Stimulated activated CD8-positive, alpha-beta memory T cell treated with anti-CD3 and anti-CD28 coated beads, Interleukin-15, amount 100 ng/mL, for 24 hours (primary cell): ENCODE measurements around the gene GSC.
"Not testable (repeated sequence)": the region's sequence is repeated elsewhere in the genome, so short reads cannot be mapped to it uniquely, and the experiment has no call there.

Experiments used
- DNase-seq: peaks from one replicate; pipeline ENCODE4 v3.0.0-alpha.2; 2020; ENCODE audit warnings: low read depth

The GSC gene

GRCh38 chr14:94769391-94770250 is at the start of gene GSC:
GSC (minus strand) TSS chr14:94770113; CDS start chr14:94770015, 98 bp downstream.
- no peak for DNase-seq

- no peak for DNase-seq
These were observed 49.6 kb upstream of the GSC start for GRCh38 chr14:94819531-94819930.

GRCh38 chr14:94816113-94816512 is 46.2 kb upstream of the GSC start:
- no peak for DNase-seq

- DNase-seq = no peak
These were observed 35.9 kb upstream of the GSC start for GRCh38 chr14:94805680-94806288.

- DNase-seq = no peak
These were observed 31.3 kb upstream of the GSC start for GRCh38 chr14:94801225-94801624.

- DNase-seq = not testable (repeated sequence)
These were observed 30.9 kb upstream of the GSC start for GRCh38 chr14:94800764-94801163.

GRCh38 chr14:94797887-94798286 is 28.0 kb upstream of the GSC start:
- no peak for DNase-seq

GRCh38 chr14:94796278-94796677 is 26.4 kb upstream of the GSC start:
- DNase-seq = no peak

GRCh38 chr14:94795372-94795771 is 25.5 kb upstream of the GSC start:
- no peak for DNase-seq

- DNase-seq = no peak
These were observed 24.0 kb upstream of the GSC start for GRCh38 chr14:94793901-94794300.

GRCh38 chr14:94787655-94788054 is 17.7 kb upstream of the GSC start:
- DNase-seq = no peak

- no peak for DNase-seq
These were observed 17.2 kb upstream of the GSC start for GRCh38 chr14:94787092-94787491.

- DNase-seq = no peak
These were observed 10.9 kb upstream of the GSC start for GRCh38 chr14:94780536-94781399.

GRCh38 chr14:94779713-94780112 is 9.8 kb upstream of the GSC start:
- DNase-seq = no peak

GRCh38 chr14:94775871-94776210 is 5.9 kb upstream of the GSC start:
- DNase-seq = no peak

GRCh38 chr14:94775091-94775870 is 5.4 kb upstream of the GSC start:
- no peak for DNase-seq

GRCh38 chr14:94774344-94775090 is 4.6 kb upstream of the GSC start:
- no peak for DNase-seq

- DNase-seq = no peak
These were observed 3.9 kb upstream of the GSC start for GRCh38 chr14:94773655-94774343.

- DNase-seq = no peak
These were observed 3.2 kb upstream of the GSC start for GRCh38 chr14:94773061-94773648.

- DNase-seq = no peak
These were observed 2.6 kb upstream of the GSC start for GRCh38 chr14:94772548-94772947.
